Stimulated activated CD8-positive, alpha-beta memory T cell treated with anti-CD3 and anti-CD28 coated beads, Interleukin-12 subunit alpha, Interleukin-12 subunit beta, amount 100 ng/mL, for 24 hours (primary cell): ENCODE results near the gene PDCD6IP.

Experiments used
- DNase-seq: peaks from one replicate; pipeline ENCODE4 v3.0.0-alpha.2; 2020; ENCODE audit errors: extremely low read depth

Gene PDCD6IP

DNA sequence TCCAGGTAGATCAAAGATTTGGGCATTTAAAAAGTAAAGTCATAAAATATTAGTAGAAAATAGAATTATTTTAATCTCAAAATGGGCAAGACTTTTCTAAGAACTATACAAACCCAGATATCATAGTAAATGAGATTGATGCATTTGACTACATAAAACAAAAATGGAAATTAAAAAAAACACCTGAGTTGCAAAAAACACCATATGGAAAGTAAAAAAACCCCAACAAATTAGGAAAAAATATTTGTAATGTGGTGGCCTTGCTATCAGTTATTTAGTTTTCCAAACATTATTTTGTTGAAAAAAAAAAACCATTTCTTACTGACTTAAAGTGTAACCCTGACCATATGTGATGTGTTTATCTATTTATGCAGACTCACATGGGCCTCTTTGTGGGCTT is 97.2 kb downstream of the PDCD6IP start:
- DNase-seq = no peak

DNA sequence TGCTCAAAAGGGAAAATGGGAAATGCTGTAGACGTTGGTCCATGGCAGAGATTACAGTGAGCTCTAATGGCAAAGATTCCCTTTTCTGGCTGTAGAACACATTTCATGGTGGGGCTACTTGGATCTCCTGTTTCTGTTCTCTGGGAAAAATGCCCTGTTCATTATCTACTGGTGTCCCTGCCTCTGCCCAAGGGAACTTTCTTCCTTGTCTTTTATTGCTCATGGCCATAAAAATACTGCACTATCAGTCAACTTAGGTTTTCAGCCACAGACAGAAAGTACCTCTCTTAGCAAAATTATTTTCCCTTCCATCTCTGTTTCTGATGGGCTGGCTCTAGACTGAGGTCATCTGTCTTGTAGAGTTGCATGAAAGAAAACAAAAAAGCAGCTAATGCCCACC is 98.9 kb downstream of the PDCD6IP start:
- DNase-seq = no peak

DNA sequence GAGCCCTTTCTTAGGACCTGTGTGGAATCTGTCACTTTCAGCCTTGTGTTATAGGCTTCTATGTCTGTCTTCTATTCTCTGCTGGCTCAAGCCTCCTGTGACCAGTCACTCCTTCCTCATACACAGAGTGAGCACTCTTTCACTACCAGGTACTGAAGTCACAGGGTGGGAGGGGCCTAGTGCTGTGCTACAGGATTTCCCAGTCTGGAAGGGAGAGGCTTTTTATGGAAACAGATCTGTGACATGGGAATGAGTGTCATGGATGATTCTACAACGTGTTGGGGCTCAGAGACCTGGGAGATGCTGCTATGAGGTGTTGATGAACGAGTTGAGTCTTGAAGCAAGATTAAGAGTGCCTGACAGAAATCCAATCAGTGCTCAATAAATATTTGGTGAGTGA is 100.5 kb downstream of the PDCD6IP start:
- DNase-seq = no peak

DNA sequence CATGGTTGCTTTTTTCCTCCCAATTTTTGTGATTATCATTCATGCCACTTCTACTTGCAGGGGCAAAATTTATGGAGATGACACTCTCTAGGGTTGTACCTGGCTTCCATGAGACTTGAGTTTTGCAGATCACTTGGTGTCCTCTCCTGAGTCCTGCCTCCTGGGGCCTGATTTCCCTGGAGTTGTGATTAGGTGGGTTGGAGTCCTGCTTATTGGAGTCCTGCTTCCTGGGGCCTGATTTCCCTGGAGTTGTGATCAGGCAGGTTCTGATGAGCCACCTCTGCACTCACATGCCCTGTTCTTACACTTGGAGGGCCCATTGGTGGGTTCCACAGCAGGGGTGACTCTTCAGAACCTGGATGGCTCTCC is 102.0 kb downstream of the PDCD6IP start:
- no peak for DNase-seq

DNA sequence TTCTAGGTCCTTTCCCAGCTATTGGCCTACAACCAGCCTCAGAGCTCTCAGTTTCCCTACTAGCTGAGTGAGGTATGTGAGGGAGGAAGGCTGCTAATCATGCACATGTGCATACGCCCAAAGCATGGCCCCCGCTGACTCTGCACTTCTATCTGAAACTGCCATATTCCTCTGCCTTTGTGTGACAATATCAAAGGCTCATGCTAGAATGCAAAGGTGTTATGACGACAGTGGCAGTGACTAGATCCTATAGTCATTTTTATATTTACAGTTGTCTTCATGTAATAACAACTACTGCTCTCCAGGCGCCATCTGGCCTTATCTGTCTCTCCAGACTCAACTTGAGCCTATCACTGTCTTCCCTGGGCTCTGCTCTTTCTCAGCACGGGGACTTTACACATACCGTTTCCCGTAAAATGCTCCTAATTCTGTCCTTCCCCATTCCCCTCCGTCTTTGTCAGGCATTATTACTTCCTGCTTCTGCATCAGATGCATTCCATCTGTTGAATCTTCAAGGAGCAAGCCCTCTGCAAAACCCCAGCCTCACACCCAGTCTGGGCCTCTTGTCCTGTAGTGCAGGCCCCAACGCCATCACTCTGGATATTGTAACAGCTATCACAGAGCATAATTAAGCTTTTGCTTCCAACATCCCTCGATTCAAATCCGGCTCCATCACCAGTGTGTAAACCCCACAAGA is 102.5 kb downstream of the PDCD6IP start:
- no peak for DNase-seq

DNA sequence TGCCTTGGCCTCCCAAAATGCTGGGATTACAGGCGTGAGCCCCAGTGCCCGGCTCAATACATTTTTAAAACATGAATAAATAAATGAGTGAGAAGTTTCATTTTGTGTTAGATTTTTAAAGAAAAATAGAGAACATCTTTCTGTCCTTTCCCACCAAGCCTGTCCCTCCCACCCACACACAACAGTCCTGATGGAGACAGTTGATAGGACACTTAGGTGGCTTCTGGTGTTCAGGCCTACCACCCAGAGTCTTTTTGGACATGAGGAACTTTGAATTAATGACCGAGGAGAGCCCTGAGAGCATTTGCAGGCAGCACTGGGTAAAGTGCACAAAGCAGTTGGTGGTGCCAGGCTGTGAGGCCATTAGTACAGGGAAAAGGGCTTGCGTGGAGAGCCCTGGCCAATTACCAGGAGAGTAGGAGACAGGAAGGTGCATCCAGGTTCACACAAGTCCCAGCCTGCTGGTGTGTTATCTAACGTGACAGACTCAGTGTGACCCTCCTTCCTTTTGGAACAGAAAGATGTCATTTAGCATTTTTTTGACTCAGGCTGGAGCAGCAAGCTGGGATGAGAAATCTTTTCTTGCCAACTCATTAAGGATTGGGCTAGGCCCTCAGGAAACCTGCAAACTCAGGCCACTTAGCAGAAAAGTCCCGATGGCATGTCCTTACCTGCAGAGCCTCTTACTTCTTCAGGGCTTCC is 103.6 kb downstream of the PDCD6IP start:
- no peak for DNase-seq

DNA sequence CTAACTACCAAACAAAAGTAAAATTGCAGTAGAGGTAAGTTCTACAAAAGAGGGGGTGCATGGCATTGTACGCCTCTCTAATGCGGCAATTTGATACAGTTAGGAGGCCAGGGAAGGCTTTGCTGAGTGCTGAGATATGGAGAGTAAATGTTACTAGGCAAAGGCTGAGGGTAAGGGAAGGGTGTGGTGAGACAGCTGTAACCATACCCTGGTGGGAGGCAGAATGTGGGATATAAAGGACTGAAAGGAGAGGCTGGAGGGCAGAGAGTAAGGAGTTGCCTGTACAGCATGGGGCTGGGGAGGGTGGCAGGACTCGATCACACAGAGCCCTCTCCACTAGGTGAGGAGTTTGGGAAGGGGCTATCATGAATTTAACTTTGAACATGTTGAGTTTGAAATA is 106.3 kb downstream of the PDCD6IP start:
- DNase-seq = no peak

DNA sequence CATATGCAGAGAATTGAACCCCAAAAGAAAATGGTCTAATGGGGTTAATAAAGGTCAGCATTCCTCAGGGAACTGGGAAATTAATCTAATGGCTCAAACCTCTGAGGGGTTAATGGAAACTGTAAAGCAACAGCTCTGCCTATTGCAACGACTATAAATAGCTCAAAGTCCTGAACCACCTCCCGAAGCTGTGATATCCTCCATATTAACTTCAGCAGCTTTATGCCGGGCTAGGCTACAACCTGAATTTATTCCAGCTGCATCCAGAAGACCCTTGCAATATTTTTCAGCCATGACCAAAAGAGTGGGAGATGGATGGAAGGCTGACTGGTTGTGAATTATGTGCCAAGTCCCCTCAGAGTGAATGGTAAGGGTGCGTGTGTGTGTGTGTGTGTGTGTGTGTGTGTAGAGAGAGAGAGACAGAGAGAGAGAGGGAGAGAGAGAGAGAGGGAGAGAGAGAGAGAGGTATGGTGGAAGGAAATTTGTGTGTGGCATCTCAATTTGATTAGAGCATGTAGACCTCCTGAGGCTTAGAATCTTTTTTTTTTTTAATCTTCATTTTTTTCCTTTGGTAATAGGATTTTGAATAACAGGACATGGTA is 109.9 kb downstream of the PDCD6IP start:
- no peak for DNase-seq

DNA sequence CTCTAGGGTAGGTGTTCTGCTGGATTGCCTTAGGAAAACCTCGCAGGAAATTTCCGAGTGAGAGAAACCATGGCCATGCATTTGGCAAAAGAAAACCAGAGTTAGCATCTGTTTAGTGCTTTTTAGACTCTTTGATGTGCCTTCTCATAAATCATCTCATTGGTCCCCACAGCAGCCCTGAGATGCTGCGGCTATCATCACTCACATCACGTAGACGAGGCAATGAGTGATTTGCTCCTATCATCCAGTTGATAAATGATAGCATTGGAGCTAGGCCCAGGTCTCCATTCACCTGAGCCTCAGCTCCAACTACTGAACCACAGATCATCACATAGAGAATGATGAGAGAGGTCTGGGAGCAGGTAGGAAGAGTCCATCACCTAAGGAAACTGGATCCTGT is 111.1 kb downstream of the PDCD6IP start:
- no peak for DNase-seq

DNA sequence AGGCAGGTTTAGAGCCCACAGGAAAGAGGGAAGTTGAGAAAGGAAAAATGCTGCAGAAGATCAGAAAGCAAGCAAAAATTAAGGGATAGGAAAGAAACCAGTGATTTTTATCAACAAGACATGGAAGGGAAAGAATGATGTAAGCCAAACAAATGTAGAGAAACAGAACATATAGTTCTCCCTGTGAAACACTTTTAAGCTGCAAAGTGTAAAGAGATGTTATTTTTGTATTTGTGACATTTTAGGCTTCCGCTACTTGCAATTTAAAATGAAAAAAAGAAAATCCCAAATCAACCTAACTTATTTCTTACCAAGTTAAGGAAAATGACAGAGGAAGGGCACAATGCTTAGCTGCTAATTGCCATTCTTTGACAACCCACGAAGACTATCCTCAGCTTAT is 111.6 kb downstream of the PDCD6IP start:
- DNase-seq = no peak

DNA sequence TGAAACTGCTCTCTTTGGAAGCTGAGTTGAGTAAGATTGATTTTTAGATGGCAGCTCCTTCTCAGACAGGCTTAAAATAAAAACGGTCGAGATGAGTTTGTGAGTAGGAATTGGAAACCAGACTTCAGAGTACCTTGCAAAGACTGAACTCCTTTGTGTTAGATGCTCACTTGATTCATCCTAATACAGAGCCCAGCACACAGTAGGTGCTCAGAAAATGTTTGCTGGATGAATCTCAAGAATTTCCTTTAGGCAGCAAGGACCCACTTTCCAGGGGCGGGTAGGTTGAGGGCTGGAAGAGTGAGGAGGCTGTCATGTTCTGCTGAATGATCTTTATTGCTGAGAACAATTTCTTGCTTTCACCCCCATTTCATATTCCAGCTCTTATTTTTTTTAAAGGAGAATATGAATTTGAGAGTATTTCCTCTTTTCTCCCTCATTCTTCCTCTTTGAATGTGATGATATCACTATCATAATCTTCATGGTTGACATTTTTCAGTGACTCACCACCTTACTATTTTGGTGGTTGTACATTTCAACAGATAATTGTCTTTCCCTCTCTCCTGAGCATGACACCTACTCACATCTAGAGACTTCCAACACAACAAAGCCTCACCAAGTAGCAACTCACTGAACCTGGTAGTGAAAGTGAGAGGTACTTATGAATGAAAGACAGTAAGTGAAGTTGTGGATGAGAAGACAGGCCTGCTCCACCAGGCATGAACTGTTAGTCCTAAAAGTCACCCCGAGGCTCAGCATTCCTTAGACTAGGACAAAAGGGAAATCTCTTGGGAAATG is 113.3 kb downstream of the PDCD6IP start:
- DNase-seq = no peak

DNA sequence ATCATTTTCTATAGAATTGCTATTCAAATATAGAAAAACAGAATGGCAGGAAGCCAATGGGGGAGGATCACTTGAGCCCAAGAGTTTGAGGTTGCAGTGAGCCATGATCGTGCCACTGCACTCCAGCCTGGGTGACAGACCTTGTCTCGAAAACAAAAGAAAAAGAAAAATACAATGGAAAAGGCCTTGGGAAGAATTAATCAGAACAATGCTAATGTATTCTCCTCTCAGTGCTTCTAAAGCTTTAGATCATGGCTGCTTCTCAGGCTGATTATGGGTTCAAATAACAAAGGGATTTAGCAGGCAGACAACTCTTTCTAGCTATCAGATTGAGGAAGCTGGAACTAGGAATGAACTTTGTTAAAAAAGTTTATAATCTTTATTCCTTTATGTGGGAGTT is 115.8 kb downstream of the PDCD6IP start:
- DNase-seq = no peak

DNA sequence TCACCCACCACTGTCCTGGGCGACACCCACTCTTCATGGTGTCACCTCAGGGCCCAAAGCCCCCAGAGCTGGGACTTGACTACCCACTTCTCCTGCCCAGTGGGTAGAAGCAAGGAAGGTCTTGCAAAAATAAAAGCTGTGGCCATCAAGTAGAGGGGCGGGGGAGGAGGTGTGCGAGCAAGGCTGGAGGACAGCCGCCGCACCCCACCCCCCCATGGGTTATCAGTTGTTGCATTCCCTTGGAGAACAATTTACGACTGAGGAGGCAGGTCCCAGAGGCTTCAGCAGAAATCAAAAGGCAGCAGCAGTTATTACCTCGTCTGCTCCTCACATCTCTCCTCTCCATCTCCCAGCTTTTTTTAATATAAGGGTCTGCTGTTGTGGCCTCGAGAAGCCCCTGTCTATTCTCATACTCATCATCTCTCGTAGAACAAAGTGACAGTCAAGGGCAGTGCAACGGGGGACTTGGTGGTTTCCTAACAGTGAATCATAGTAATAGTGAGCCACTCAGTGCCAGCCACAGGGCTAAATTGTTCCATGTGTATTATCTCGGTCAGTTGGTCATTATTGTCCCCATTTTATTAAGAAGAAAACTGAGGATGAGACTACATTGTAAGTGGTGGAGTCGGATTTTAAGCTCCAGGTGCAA is 116.4 kb downstream of the PDCD6IP start:
- no peak for DNase-seq

DNA sequence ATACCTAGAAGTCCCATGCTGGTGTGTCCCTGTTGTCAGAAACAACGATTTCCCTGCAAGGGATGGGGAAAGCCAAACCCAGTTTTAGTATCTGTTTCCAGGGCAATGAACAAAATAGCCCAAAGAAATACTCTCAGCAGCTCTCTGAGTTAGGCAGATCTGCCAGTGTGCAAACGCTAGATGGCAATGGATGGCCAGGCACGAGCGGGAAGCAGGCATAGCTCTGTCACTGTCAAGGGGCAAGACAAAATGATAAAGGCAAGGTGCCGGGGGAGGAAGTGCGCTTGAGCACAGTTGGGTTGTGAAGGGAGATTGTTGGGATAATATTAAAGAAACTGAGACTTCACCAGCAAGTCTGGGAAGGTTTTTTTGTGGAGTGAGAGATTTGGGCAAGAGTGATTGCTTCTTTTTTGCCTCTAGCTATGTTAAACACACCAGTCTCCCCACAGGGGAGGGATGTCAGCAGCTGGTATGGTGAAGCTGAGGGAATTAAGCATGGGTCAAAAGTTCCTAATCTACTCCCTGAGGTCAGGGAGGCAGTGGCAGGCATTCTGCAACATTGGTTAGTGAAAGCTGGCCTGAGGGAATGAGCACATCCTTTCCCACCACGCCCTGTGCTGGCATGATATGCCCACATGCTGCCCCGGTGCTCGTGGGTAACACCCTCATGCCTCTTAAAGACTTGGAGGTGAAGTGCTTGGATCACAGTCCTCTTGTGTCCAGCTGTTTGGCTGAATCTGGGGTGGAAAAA is 117.5 kb downstream of the PDCD6IP start:
- no peak for DNase-seq

DNA sequence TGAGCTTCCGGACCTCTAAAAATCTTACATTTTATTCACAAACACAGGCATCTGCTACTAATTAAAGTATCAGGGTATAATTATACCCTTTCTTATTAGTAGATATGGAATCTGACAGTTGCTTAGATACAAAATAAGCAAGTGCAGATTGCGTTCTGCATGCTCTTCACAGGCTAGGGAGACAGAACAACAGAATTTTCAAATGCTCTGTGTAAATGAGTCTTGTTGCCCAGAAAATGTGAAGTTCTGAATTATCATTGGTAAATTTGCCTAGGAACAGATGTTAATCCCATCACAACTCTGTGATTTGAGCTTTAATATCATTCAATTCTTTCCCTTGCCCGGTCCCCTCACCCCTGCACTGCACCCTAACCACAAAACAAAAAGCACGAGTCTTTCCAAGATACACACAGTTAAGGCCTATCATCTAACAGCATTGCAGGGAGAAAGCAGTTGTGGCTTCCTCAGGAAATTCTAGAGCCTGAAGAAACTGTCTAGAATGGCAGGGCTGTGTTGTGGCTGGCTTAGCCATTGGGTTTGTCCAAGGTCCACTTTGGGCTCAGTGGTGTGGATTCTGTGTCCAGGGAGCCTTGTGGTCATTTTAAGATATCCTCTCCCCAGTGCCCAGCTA is 119.8 kb downstream of the PDCD6IP start:
- no peak for DNase-seq
